GM21737 (cell line): ENCODE data around the gene SKA3.
A peak's percentile ranks its signal among the peaks of the same experiment; 100 is the strongest.
"Not testable (repeated sequence)": the region's sequence is repeated elsewhere in the genome, so short reads cannot be mapped to it uniquely, and the experiment has no call there.

ENCODE experiments used
- ATAC-seq: cut with Tn5 transposase; IDR thresholded peaks from one replicate; pipeline ENCODE4 v1.9.1; 2021; ENCODE audit warnings: mild to moderate bottlenecking, moderate library complexity; ENCODE audit not compliant: unreplicated experiment

The SKA3 gene

GRCh38 chr13:21176215-21176981 lies at the start of gene SKA3, which contains the start of gene MRPL57:
TSS of gene SKA3 (minus strand) at chr13:21176552. CDS start at chr13:21176477, 75 bp downstream.
TSS of gene MRPL57 (plus strand) at chr13:21176658. CDS start at chr13:21176917, 259 bp downstream.
- peak; percentile 91 for ATAC-seq

GRCh38 chr13:21225082-21225481 lies 48.7 kb upstream of the SKA3 start:
- no peak for ATAC-seq

GRCh38 chr13:21221268-21221667 lies 44.9 kb upstream of the SKA3 start:
- ATAC-seq = no peak

DNA sequence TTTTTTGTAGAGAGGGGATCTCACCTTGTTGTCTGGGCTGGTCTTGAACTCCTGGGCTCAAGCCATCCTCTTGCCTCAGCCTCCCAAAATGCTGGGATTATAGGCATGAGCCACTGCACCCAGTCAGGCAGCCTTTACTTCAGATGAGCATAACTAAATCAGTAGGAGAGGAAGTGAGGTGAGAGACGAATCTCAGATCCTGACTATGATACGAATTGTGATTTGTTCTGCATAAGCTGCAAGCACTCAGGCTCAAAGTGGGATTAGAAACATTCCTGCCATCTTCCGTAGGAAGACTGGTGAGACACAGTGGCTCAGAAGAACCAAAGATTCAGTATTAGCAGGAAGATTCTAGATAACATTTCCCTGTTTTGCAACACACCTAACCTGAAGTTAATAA lies 43.4 kb upstream of the SKA3 start:
- ATAC-seq = not testable (repeated sequence)

GRCh38 chr13:21219036-21219381 lies 42.7 kb upstream of the SKA3 start:
- peak; percentile 50 for ATAC-seq

DNA sequence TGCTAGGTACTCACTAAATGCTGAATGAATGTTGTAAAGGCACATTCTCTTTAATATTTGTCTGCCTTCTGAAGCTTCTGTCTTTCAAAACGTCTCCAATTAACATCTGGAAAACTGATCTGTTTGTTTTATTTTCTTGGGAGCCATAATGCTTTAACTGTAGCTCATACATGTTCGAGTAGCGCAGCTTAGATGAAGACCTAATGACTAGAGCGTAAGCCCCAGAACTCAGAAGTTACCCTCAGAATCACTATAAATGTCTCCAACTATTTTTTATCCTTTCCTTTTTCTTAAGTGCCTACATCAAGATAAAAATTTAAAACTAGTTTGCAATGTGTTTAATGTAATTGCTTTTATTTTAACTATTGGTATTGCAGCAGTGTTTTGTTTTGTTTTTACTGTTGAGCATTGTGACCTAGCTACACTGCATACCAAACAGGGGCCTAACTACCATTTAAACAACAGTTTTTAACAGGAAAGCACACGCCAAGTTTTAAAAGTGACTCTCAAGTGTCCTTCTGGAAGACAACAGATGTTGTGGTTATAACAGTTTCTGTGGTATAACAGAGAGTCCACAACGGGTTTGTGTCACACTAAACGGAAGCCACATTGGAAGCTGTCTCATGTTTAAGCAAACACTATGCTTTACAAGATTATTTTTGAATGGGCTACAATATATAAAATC lies 42.1 kb upstream of the SKA3 start:
- ATAC-seq = peak; percentile 97

- ATAC-seq = no peak
These were observed 40.0 kb upstream of the SKA3 start for GRCh38 chr13:21216332-21216731.

GRCh38 chr13:21215419-21215818 lies 39.1 kb upstream of the SKA3 start:
- ATAC-seq = not testable (repeated sequence)

DNA sequence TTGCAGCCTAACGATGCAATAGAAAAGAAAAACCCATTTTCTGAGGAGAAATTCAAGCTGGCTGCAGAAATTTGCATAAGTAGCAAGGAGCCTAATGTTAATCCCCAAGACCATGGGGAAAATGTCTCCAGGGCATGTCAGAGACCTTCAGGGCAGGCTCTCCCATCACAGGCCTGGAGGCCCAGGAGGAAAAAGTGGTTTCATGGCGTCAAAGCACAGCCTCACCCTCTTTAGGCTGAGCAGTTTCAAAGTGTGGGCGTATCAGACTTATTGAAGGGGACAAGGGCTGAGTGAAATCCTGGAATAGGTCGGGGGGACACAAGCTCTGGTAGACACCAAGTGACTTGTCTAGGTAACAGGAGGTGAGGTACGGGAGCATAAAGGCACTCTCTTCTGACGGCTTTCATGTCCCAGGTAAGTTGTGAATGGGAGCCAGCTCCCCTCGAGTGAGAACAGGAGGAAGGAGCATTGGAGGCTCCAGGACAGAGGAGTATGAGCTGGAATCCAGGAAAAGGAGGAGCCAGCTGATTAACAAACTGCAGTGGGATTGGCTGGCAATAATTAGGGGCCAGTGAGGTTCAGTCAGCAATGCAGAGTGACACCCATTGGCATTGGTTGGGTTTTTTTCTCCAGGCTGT lies 35.9 kb upstream of the SKA3 start:
- ATAC-seq = no peak

GRCh38 chr13:21208652-21209154 lies 32.4 kb upstream of the SKA3 start:
- no peak for ATAC-seq

- no peak for ATAC-seq
These were observed 26.6 kb upstream of the SKA3 start for GRCh38 chr13:21202767-21203531.

DNA sequence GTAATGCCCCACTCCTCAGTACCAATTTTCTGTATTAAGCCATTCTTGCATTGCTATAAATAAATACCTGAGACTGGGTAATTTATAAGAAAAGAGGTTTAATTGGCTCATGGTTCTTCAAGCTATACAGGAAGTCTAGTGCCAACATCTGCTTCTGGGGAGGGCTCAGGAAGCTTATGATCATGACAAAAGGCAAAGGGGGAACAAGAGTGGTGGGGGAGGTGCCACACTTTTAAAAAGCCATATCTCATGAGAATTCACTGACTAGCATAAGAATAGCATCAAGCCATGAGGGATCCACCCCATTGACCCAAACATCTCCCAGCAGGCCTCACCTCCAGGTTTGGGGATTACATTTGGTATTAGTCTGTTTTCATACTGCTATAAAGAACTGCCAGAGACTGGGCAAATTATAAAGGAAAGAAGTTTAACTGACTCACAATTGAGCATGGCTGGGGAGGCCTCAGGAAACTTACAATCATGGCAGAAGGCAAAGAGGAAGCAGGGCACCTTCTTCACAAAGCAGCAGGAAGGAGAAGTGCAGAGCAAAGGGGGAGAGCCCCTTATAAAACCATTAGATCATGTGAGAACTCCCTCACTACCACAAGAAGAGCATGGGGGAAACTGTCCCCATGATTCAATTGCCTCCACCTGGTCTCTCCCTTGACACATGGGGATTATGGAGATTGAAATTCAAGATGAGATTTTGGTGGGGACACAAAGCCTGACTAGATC lies 25.3 kb upstream of the SKA3 start:
- not testable (repeated sequence) for ATAC-seq

- ATAC-seq = not testable (repeated sequence)
These were observed 22.0 kb upstream of the SKA3 start for GRCh38 chr13:21198391-21198790.

DNA sequence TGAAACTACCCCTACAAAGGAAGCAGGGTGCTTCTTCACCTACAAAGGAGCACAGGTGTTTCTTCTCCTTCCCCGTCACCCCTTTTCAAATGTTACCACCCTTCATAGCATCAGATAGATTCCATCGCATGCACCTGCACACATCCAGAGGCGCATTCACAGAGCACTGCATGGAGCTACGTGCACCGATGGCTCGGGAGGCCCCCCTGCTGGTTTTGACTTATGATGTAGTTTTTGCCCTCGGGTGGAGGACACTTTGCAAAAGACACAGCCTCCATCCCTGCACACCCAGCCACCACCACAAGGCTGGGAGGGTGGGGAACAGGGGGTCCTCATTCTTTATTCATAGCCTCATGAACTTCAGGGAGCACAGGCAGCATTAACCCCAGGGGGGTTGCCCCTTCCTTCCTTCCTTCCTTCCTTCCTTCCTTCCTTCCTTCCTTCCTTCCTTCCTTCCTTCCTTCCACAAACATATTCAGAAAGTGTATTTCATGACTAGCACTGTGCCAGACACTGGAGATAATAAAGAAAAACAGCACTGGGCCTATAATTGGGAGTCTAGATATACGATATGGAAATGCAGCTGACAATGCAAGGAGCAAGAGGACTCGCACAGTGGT lies 21.4 kb upstream of the SKA3 start:
- ATAC-seq = not testable (repeated sequence)

DNA sequence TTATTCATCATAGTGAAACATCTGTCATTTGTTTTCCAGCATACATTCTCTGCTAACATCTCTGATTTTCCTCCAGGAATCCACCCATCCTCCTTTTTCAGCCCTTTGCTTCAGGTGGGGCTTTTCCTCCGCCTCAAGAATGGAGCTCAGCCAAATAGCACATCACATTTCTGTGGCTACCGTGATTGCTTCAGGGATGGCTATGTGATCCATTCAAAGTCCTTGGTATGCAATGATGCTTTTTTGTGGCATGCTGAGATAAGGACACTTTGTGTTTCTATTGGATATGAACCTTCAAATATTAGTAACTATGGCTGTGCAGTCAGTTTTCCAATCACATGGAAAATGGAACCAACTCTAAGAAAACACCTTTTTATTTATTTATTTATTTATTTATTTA lies 18.4 kb upstream of the SKA3 start:
- ATAC-seq = not testable (repeated sequence)

DNA sequence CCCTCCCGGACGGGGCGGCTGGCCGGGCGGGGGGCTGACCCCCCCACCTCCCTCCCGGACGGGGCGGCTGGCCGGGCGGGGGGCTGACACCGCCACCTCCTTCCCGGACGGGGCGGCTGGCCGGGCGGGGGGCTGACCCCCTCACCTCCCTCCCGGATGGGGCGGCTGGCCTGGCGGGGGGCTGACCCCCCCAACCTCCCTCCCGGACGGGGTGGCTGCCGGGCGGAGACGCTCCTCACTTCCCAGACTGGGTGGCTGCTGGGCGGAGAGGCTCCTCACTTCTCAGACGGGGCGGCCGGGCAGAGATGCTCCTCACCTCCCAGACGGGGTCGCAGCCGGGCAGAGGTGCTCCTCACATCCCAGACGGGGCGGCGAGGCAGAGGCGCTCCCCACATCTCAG lies 10.1 kb upstream of the SKA3 start:
- ATAC-seq = not testable (repeated sequence)

DNA sequence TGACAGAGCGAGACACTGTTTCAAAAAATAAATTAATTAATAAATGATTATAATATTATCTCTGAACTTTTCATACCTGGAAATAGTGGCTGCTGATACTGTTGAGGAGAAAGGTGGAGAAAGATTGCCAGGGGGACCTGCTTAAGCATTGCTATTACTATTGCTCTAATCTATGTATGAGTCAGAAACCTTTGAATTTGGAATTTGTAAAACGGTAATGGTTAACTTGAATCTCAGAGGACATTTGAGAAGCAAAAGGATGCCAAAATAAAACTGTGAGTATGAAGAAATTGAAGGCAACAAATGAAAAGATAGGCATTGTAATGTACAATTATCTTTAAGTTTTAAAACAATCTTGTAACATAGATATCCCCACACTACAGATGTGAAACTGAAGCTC lies 5.3 kb upstream of the SKA3 start:
- no peak for ATAC-seq

DNA sequence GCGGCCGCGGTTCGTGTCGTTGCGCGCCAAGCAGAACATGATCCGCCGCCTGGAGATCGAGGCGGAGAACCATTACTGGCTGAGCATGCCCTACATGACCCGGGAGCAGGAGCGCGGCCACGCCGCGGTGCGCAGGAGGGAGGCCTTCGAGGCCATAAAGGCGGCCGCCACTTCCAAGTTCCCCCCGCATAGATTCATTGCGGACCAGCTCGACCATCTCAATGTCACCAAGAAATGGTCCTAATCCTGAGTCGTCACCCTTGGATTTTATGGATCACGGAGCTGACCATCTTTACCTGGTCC lies 581 bp upstream of the SKA3 start:
- ATAC-seq = peak; percentile 39

DNA sequence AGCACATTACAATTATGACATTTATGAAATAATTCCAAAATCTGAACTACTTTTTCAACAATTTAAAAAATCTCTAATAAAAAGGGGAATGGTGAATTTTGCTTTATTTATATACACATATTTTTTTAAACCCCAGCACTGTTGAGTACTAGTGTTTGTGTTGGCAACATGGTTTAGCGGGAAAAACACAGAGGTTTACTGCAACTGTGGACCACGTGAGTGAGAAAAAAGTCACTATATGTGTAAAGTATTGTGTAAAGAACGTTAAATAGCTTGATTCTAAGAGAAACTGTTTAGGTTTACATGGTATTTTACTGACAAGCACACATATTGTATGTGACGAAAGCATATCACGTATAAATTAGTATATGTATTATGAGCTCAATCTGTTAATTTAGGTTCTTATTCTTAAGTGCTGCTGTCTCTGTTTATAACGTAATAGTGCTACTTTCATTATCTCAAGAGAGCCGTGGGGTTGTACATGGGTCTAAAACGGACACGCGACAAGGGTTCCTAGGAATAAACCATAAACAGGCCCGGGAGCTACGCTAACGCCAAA lies 617 bp downstream of the SKA3 start:
- ATAC-seq = no peak

DNA sequence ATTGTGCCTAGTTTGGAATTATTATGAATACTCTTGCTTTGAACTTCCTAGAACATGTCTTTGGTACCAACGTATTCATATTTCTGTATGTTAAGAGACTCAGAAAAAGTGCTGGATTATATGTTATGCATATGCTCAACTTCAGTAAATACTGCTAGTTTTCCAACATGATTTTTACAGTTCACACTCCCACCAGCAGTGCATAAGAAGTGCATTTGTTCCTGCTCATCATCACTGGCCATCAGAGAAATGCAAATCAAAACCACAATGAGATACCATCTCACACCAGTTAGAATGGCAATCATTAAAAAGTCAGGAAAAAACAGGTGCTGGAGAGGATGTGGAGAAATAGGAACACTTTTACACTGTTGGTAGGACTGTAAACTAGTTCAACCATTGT lies 2.6 kb downstream of the SKA3 start:
- not testable (repeated sequence) for ATAC-seq
